Retinal pigment epithelial cell (primary cell): Measurements from ENCODE around the gene ANO4.
A peak's percentile ranks its signal among the peaks of the same experiment; 100 is the strongest.

Experiments used
- DNase-seq: peaks from one replicate; pipeline ENCODE4 v3.0.0-alpha.2; 2010; ENCODE audit warnings: low read depth
- H3K4me3 ChIP-seq: 2 replicates; pipeline ENCODE4 v1.5.1; 2011; ENCODE audit warnings: mild to moderate bottlenecking, low read length, control low read depth, moderate library complexity
- TF ChIP-seq, protein P1 (sequence below): conservative IDR thresholded peaks from 2 replicates; pipeline ENCODE4 v1.5.1; 2011; ENCODE audit warnings: low read depth, low read length, control low read depth, inconsistent platforms

The ANO4 gene

DNA sequence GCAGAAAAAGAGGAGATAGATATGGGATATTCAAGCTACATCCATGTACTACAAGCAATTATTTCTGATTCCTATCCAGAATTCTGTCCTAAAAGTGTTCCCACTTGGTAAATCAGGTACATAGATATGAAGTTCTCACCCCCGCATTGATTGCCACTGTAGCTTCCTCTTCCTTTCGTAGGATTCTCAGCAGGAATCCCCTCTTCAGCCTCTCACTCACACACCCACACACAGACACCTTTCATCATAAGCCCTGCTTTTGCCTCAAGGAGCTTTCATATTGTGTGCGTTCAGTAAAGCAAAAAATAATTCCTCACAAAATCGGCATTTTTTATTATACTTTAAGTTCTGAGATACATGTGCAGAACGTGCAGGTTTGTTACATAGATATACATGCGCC is 69.8 kb downstream of the ANO4 start:
- no peak overlapping the region for H3K4me3 ChIP-seq
- no peak for DNase-seq
- TF ChIP-seq, protein P1, sequence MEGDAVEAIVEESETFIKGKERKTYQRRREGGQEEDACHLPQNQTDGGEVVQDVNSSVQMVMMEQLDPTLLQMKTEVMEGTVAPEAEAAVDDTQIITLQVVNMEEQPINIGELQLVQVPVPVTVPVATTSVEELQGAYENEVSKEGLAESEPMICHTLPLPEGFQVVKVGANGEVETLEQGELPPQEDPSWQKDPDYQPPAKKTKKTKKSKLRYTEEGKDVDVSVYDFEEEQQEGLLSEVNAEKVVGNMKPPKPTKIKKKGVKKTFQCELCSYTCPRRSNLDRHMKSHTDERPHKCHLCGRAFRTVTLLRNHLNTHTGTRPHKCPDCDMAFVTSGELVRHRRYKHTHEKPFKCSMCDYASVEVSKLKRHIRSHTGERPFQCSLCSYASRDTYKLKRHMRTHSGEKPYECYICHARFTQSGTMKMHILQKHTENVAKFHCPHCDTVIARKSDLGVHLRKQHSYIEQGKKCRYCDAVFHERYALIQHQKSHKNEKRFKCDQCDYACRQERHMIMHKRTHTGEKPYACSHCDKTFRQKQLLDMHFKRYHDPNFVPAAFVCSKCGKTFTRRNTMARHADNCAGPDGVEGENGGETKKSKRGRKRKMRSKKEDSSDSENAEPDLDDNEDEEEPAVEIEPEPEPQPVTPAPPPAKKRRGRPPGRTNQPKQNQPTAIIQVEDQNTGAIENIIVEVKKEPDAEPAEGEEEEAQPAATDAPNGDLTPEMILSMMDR = no peak

DNA sequence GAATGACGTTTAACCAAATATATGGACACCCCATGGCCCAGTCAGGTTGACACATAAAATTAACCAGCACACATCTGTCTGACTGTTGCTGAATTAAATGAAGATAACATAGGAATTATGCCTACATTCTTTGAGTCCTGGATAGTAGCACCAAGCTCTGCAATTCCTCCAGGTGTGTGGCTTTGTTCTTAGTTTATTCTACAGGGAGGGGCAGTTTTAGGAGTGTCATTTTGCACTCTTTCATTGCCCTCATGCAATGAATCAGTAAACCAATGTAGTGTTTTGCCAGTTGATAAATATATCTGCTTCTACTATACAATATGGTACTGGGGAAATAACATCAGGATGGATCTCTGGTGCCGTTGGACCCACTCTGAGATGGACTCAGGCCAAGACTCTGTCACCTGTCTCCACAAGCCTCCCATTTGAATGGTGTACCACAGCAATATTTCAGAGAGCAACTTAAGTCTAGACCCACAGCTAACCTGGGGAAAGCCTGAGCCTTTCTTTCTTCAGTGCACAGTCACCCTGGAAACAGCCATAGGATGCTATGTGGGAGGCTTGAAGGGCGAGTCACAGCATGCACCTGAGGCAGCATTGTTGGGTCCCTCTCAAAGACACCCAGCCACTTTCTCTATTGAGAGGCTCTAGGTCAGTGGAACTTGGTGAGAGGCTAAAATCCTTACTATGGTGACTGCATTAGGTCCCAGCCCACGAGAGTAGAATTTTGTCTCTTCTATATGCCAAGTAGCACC is 73.2 kb downstream of the ANO4 start:
- H3K4me3 ChIP-seq = no peak overlapping the region
- TF ChIP-seq, protein P1 = no peak
- no peak for DNase-seq

DNA sequence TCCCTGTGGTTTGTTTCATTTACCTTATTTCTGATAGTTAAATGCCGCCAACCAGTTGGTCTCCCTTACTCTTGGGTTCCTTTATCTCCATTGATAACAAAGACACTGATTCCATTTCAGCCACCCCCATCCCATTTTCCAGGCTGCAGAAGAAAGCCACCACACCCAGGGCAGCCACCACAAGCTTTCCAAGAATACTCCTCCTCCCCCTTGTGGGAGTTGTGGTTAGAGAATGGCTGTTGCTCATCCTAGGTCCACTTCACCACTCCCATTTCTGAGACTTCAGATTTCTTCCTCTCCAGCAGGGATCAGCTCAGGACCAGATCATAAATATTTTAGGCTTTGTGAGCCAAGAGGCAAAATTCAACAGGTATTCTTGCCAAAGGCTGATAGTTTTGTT is 73.9 kb downstream of the ANO4 start:
- H3K4me3 ChIP-seq = no peak overlapping the region
- TF ChIP-seq, protein P1 = no peak
- DNase-seq = no peak

DNA sequence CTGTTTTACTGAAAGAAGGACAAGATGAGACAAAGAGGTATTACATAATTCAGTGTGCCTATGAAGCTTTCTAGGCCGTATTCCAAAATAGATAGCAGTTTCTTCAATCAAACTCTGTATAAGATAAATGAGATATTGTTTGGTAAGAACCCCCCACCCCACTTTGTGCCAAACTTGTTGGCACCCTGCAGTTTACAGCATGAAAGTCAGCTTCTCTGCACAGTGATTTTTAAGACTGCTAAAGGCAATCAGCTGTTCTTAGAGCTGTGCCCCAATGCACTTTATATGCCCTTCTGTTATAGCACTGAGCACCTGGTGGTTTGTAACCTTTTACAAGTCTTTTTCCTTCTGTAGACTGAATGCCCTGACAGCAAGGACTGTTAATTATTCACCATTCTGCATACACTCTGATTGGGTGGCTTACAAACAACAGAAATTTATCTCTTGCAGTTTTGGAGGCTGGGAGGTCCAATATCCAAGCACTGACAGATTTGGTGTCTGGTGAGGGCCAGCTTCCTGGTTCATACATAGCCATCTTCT is 76.7 kb downstream of the ANO4 start:
- H3K4me3 ChIP-seq = no peak overlapping the region
- TF ChIP-seq, protein P1 = no peak
- no peak for DNase-seq

DNA sequence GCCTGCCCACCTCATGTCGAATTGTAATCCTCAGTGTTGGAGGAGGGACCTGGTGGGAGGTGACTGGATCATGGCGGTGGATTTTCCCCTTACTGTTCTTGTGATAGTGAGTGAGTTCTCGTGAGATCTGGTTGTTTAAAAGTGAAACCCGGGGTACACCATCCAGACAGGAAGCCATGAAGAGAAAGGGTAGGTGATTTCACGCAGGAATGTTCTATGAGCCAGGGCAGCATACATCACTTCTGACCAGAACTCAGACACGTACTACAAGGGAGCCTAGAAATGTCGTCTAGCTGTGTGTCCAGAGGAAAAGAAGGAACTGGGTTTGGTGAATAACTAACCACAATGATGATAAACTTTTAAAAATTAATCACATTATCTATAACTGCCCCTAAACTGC is 80.6 kb downstream of the ANO4 start:
- DNase-seq = no peak
- TF ChIP-seq, protein P1 = no peak

DNA sequence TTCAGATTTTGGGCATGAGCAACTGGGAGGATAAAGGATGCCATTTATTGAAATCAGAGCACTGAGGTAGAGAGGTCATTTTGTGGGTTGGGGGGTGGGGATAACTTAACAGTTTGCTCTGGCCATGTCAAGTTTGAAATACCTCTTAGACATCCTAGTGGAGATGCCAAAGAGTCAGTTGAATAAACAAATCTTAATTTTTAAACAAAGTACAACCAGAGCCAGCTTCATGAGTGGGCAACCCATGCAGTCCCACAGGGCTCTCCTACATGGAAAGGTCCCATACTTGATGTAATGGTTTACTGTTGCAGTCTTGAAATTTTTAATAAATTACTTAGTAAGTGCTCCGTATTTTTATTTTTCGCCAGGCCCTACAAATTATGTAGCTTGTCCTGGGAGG is 81.2 kb downstream of the ANO4 start:
- H3K4me3 ChIP-seq = no peak overlapping the region
- TF ChIP-seq, protein P1 = no peak
- DNase-seq = no peak

More for the DNA sequence above, 80.6 kb downstream of the ANO4 start:
- H3K4me3 ChIP-seq = no peak overlapping the region

DNA sequence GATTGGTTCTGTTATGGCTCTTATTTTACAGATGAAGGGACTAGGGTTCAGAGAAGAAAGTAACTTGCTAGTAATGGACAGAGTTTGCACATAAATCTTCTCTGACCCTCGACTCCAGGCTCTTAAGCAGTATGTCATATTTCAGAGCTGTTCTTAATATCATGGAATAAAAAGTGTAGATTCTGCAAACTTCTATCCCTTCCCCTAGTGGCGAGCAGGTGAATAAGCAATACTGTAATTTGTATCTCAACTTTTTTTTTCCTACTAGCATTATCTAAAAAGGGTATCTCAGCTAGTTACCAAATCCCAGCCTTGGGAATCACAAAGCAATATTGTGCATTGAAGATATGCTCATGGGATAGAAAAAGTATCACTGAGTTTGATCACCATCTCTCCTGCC is 83.2 kb downstream of the ANO4 start:
- no peak overlapping the region for H3K4me3 ChIP-seq
- TF ChIP-seq, protein P1 = peak; percentile 52
- no peak for DNase-seq
